SU-DHL-6 (cell line): ENCODE data around the gene COQ9.

Experiments used
- H2AFZ ChIP-seq: fragments of 200-600 bp; sonication (generic); 2 replicates; pipeline ENCODE4 v1.6.1; 2014; ENCODE audit warnings: low read depth, mild to moderate bottlenecking, moderate library complexity, mixed read lengths, antibody characterized with exemption, low read length; ENCODE audit not compliant: severe bottlenecking
- H3F3A ChIP-seq: fragments of 200-600 bp; shearing (Covaris generic); 2 replicates; pipeline ENCODE4 v1.6.0; 2016; ENCODE audit warnings: antibody characterized with exemption, mild to moderate bottlenecking; ENCODE audit not compliant: insufficient read depth
- H3K27ac ChIP-seq: fragments of 200-600 bp; sonication (generic); 2 replicates; pipeline ENCODE4 v1.5.1; 2016; ENCODE audit warnings: low read depth, mild to moderate bottlenecking, low read length, moderate library complexity, mixed read lengths
- H3K27me3 ChIP-seq: fragments of 200-600 bp; sonication (generic), shearing (Covaris generic); 2 replicates; pipeline ENCODE4 v1.6.0; 2014; ENCODE audit warnings: mild to moderate bottlenecking, low read length
- H3K36me3 ChIP-seq: fragments of 200-600 bp; sonication (generic); 2 replicates; pipeline ENCODE4 v1.6.1; 2014; ENCODE audit warnings: mild to moderate bottlenecking, low read length, mixed read lengths
- H3K4me2 ChIP-seq: fragments of 300-600, 200-600 bp; shearing (Covaris generic), sonication (generic); 2 replicates; pipeline ENCODE4 v1.6.0; 2014; ENCODE audit warnings: low read length, low read depth, mild to moderate bottlenecking; ENCODE audit not compliant: poor library complexity, severe bottlenecking
- H3K4me3 ChIP-seq: fragments of 200-600 bp; sonication (generic); 2 replicates; pipeline ENCODE4 v1.5.1; 2014; ENCODE audit warnings: antibody characterized with exemption, low read length, mild to moderate bottlenecking, mixed read lengths; ENCODE audit not compliant: insufficient read depth, poor library complexity, severe bottlenecking
- H3K79me2 ChIP-seq: fragments of 200-600 bp; sonication (generic); 2 replicates; pipeline ENCODE4 v1.6.1; 2014; ENCODE audit warnings: mild to moderate bottlenecking, low read length, moderate library complexity; ENCODE audit not compliant: insufficient read depth
- H3K9ac ChIP-seq: fragments of 200-600 bp; sonication (generic); 2 replicates; pipeline ENCODE4 v1.7.0; 2014; ENCODE audit warnings: mild to moderate bottlenecking, low read length
- H3K9me2 ChIP-seq: fragments of 200-600 bp; sonication (generic); replicated peaks from 2 replicates; pipeline ENCODE4 v1.6.1; 2014; ENCODE audit warnings: low read length; ENCODE audit not compliant: insufficient read depth
- H3K9me3 ChIP-seq: fragments of 200-600 bp; sonication (generic); 2 replicates; pipeline ENCODE4 v1.6.1; 2014; ENCODE audit warnings: low read length, mixed read lengths; ENCODE audit not compliant: insufficient read depth
- H4K20me1 ChIP-seq: fragments of 200-600 bp; sonication (generic); 2 replicates; pipeline ENCODE4 v1.6.1; 2014; ENCODE audit warnings: low read depth, mild to moderate bottlenecking, antibody characterized with exemption, low read length, moderate library complexity, mixed read lengths
- EZH2phosphoT487 ChIP-seq: fragments of 200-600 bp; sonication (generic), shearing (Covaris generic); conservative IDR thresholded peaks from 2 replicates; pipeline ENCODE4 v1.6.1; 2018; ENCODE audit warnings: mild to moderate bottlenecking, antibody characterized with exemption, low read length, moderate library complexity, mixed read lengths
- TF ChIP-seq, protein P1 (sequence below): fragments of 200-600 bp; sonication (generic); IDR thresholded peaks from one replicate; pipeline ENCODE4 v1.5.1; 2017; ENCODE audit warnings: antibody characterized with exemption, mild to moderate bottlenecking, low read length, moderate library complexity; ENCODE audit not compliant: insufficient read depth, poor library complexity, severe bottlenecking

The COQ9 gene

DNA sequence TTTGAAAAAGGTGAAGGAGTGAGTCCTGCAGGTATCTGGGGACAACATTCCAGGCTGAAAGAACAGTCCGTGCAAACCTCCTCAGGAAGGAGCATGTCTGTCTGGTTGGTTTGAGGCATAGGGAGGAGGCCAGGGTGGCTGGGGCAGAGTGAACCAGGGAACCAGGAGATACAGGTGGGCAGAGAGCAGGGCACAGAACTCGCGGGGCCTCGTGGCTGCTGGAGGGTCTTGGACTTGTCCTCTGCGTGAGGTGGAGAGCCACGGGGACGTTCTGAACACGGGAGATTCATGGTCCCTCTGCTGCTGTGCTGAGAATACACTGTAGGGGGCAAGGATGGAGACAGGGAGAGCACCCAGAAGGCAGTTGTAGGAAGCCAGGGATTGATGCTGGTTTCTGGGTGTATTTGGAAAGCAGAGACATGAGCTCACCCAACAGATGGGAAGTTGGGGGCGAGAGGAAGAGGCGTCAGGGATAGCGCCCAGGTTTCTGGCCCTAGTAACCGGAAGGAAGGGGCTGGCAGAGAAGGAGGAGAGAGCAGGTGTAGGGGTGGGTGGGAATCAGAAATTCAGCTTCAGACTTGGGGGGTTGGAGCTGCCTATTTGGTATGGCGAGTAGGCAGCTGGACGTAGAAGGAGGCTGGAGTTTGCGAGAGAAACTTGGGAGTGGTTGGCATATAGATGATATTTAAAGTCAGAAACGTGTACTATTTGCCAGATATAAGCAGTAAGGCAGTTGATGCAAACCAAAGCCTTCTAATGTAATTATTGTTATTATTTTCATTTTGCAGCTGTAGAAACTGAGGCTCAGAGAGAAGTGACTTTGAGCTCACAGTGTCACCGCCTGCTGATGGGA lies 43.1 kb upstream of the COQ9 start, which contains the start of gene CCL17:
Gene CCL17, plus strand, starts transcription at position 803 of the 853 bp plus-strand sequence. CDS start 9,166 bp downstream, outside the sequence.
- H3K9me2 ChIP-seq: no peaks in the 10 kb centered on the region
- H3K4me3 ChIP-seq: no peak within 1 kb of the TSS
- TF ChIP-seq, protein P1, sequence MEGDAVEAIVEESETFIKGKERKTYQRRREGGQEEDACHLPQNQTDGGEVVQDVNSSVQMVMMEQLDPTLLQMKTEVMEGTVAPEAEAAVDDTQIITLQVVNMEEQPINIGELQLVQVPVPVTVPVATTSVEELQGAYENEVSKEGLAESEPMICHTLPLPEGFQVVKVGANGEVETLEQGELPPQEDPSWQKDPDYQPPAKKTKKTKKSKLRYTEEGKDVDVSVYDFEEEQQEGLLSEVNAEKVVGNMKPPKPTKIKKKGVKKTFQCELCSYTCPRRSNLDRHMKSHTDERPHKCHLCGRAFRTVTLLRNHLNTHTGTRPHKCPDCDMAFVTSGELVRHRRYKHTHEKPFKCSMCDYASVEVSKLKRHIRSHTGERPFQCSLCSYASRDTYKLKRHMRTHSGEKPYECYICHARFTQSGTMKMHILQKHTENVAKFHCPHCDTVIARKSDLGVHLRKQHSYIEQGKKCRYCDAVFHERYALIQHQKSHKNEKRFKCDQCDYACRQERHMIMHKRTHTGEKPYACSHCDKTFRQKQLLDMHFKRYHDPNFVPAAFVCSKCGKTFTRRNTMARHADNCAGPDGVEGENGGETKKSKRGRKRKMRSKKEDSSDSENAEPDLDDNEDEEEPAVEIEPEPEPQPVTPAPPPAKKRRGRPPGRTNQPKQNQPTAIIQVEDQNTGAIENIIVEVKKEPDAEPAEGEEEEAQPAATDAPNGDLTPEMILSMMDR: no peak
- no peak for TF ChIP-seq EZH2phosphoT487
- H3K9me3 ChIP-seq: no peaks in the 10 kb centered on the region
- no peak within 1 kb of the TSS for H3K9ac ChIP-seq
- no peaks in the 10 kb centered on the region for H4K20me1 ChIP-seq
- no peaks in the 10 kb centered on the region for H3K36me3 ChIP-seq
- no peaks in the 10 kb centered on the region for H3F3A ChIP-seq
- H3K79me2 ChIP-seq: no peaks in the 10 kb centered on the region
- no peak within 1 kb of the TSS for H3K27ac ChIP-seq
- H3K27me3 ChIP-seq: no peaks in the 10 kb centered on the region
- H2AFZ ChIP-seq: no peak within 1 kb of the TSS
- H3K4me2 ChIP-seq: no peak within 1 kb of the TSS

DNA sequence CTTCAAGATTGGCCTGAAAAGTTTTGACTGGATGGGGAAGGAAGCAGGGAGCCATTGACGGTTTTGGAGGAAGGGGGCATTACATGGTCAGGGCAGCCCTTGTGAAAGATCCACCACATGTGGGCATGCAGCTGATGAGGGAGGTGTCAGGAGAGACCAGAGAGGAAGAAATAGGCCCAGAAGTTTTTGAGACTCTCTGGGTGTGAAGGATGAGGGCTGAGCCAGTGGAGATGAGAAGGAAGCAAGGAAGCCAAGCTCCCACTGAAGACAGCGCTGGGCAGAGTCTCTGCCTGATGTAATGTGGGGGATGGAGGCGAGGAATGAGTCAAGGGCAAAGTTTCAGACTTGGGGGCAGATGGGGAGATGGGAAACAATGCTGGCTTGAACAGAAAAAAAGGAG lies 42.2 kb upstream of the COQ9 start:
- no peaks in the 10 kb centered on the region for H3K9me2 ChIP-seq

DNA sequence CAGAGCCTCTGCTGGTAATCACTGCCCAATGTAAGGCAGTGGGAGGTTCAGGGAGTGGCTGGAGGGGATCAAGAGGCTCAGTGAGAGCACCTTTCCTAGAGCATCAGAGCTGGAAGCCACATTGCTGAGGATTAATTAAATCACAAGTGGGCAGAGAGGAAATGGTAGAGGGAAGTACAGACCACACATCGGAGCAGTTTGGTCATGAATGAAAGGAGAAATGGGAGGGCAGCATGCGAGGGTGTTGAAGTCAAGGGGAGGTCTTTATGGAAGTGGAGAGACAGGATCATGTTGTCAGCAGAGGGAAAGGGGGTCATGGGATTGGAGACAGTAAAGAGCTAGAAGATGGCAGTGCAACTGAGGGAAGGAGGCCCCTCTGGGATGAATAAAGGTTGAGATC lies 40.4 kb upstream of the COQ9 start:
- no peak overlapping the region for H3K27ac ChIP-seq
- H3K4me2 ChIP-seq: no peak overlapping the region
- H3K27me3 ChIP-seq: no peaks in the 10 kb centered on the region
- H3F3A ChIP-seq: no peaks in the 10 kb centered on the region
- no peaks in the 10 kb centered on the region for H4K20me1 ChIP-seq
- H3K4me3 ChIP-seq: no peak overlapping the region
- no peaks in the 10 kb centered on the region for H3K79me2 ChIP-seq
- TF ChIP-seq, protein P1: no peak
- no peak for TF ChIP-seq EZH2phosphoT487
- no peak overlapping the region for H3K9ac ChIP-seq
- H3K9me3 ChIP-seq: no peaks in the 10 kb centered on the region
- no peaks in the 10 kb centered on the region for H3K9me2 ChIP-seq
- H3K36me3 ChIP-seq: no peaks in the 10 kb centered on the region
- H2AFZ ChIP-seq: no peak overlapping the region

More for the DNA sequence above, 42.2 kb upstream of the COQ9 start:
- H3K79me2 ChIP-seq: no peaks in the 10 kb centered on the region
- TF ChIP-seq EZH2phosphoT487: no peak
- TF ChIP-seq, protein P1: no peak
- H3K27ac ChIP-seq: no peak overlapping the region
- no peaks in the 10 kb centered on the region for H4K20me1 ChIP-seq
- no peak overlapping the region for H3K4me2 ChIP-seq
- no peaks in the 10 kb centered on the region for H3K9me3 ChIP-seq
- no peaks in the 10 kb centered on the region for H3F3A ChIP-seq
- H3K27me3 ChIP-seq: no peaks in the 10 kb centered on the region
- no peak overlapping the region for H3K9ac ChIP-seq
- no peak overlapping the region for H3K4me3 ChIP-seq
- H2AFZ ChIP-seq: no peak overlapping the region
- H3K36me3 ChIP-seq: no peaks in the 10 kb centered on the region
